PFSK-1 (cell line): ENCODE measurements around the gene ALG9.
A peak's percentile ranks its signal among the peaks of the same experiment; 100 is the strongest.

Experiments
- FOXP2 ChIP-seq: optimal IDR thresholded peaks from 2 replicates; pipeline ENCODE3; 2011; ENCODE audit warnings: borderline replicate concordance, control low read depth, inconsistent platforms; ENCODE audit not compliant: insufficient read depth; ENCODE audit errors: extremely low read length, extremely low read depth
- POLR2AphosphoS5 ChIP-seq: IDR thresholded peaks from 2 replicates; pipeline ENCODE4 v1.6.1; 2012; ENCODE audit warnings: low read depth, mild to moderate bottlenecking, control low read depth, low read length, moderate library complexity
- SIN3A ChIP-seq: IDR thresholded peaks from 2 replicates; pipeline ENCODE4 v1.6.1; 2012; ENCODE audit warnings: mild to moderate bottlenecking, low read length, moderate library complexity, borderline replicate concordance; ENCODE audit not compliant: insufficient read depth
- TAF1 ChIP-seq: IDR thresholded peaks from 2 replicates; pipeline ENCODE4 v1.6.1; 2012; ENCODE audit warnings: low read length, control low read depth, borderline replicate concordance; ENCODE audit not compliant: insufficient read depth
- TF ChIP-seq, protein P1 (sequence below), 2 experiments: IDR thresholded peaks; 2 replicates each; pipeline versions ENCODE4 v1.6.1 to v1.8.0; 2011 to 2012; ENCODE audit warnings: low read depth in 2 of 2, low read length in 2 of 2, control low read depth in 1 of 2, inconsistent platforms in 1 of 2, mild to moderate bottlenecking in 1 of 2, moderate library complexity in 1 of 2; ENCODE audit not compliant: insufficient read depth in 1 of 2

ALG9 gene

DNA sequence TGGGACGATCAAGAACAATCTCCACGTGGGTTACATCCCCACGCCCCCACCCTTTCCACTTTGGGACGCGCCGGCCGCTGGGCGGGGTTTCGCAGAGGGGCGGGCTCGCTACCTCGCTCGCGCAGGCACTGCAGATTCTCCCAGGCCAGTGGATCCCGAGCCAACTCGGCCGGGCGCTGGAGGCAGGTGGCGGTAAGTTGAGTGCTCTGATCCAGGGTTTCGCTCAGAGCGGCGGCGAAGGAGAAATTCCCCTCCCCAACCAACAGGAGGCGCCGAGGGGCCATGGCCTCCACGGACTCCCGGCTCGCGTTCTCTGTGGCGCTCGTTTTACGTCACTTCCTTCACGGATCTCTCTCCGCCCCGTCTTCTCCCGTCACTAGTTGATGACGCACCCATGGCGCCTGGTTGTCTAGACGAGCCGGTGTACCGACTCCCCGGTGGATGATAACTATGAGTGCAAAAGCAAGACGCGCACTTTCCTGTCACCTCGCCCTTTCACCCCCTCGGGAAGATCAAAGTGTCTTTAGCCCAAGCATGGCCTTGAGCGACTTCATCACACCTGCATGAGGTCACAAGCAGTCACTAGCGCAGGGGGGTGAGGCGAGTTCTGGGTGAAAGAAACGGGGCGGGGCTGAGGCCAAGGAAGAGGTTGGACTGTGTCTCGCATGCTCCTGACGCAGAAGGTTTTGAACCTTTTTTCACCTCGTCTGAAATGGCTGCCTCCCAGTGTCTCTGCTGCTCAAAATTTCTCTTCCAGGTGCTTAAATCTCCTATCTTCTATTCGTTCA, 7.7 kb upstream of the ALG9 start, which contains the start of the genes CFAP68 and FDXACB1:
TSS of gene CFAP68 (plus strand) at position 693 of the 788 bp plus-strand sequence. CDS start at position 713, 20 bp downstream.
TSS of gene FDXACB1 (minus strand) at position 317 of the 788 bp plus-strand sequence. CDS start at position 284, 33 bp downstream.
- TF ChIP-seq SIN3A, result no peak
- peak; percentile 89 for TF ChIP-seq FOXP2
- peak; percentile 94 for TF ChIP-seq POLR2AphosphoS5
- TF ChIP-seq, protein P1, sequence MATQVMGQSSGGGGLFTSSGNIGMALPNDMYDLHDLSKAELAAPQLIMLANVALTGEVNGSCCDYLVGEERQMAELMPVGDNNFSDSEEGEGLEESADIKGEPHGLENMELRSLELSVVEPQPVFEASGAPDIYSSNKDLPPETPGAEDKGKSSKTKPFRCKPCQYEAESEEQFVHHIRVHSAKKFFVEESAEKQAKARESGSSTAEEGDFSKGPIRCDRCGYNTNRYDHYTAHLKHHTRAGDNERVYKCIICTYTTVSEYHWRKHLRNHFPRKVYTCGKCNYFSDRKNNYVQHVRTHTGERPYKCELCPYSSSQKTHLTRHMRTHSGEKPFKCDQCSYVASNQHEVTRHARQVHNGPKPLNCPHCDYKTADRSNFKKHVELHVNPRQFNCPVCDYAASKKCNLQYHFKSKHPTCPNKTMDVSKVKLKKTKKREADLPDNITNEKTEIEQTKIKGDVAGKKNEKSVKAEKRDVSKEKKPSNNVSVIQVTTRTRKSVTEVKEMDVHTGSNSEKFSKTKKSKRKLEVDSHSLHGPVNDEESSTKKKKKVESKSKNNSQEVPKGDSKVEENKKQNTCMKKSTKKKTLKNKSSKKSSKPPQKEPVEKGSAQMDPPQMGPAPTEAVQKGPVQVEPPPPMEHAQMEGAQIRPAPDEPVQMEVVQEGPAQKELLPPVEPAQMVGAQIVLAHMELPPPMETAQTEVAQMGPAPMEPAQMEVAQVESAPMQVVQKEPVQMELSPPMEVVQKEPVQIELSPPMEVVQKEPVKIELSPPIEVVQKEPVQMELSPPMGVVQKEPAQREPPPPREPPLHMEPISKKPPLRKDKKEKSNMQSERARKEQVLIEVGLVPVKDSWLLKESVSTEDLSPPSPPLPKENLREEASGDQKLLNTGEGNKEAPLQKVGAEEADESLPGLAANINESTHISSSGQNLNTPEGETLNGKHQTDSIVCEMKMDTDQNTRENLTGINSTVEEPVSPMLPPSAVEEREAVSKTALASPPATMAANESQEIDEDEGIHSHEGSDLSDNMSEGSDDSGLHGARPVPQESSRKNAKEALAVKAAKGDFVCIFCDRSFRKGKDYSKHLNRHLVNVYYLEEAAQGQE (IDR thresholded peaks at IDR 0.05; ENCODE audit: insufficient read depth in 1 of 2, low read depth in 2 of 2, low read length in 2 of 2), result peak in 1 of 2 experiments; percentile 40; a peak in 1 of 4 replicates
- TF ChIP-seq TAF1, result peak; percentile 54; the same call in 1 of the 2 replicates

DNA sequence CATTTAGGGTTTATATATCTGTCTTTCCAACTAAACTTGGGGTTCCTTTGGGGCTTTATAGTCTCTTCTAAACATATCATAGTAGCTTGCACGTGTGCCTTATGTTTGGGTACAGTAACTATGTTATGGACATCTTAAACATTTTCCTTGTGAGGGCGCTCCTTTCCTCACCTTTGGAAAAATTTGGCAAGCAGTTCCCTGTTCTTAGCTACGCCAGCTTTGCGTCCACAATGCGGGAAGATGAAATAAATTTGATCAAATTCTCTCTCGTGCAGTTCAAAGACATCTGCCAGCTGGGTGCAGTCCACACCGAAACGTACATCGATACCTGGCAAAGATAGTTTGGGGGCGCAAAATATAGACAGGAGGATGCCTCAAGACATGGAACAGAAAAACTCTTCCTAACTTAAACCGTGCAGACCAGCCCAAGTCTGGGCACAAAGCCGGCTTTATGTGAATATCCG, 7.0 kb upstream of the ALG9 start:
- TF ChIP-seq POLR2AphosphoS5, result no peak
- TF ChIP-seq SIN3A, result peak; percentile 27; the same call in 1 of the 2 replicates

DNA sequence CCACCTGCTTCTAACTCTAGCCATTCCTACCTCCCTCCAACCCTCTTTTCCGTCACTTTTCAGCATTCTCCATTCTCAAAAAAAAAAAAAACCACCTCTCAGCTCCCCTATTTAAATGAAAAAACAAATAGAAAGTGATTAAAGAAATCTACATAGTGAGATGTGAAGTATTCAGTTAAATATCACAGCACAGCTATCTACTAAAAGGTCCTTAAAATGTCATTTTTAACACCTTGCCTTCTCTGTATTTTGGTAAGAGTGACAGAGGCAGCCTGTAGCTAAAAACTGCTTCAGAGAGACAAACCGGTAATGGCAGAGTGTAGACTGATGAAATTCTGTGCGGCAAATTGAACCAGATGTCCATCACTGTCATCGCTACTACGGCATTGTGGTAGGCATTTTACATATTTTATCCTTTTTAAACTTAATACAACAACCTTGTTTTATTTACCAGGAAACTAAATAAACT, 346 bp upstream of the ALG9 start:
- TF ChIP-seq POLR2AphosphoS5 (peak; percentile 5; the same call in 1 of the 2 replicates), TAF1 (no peak)

DNA sequence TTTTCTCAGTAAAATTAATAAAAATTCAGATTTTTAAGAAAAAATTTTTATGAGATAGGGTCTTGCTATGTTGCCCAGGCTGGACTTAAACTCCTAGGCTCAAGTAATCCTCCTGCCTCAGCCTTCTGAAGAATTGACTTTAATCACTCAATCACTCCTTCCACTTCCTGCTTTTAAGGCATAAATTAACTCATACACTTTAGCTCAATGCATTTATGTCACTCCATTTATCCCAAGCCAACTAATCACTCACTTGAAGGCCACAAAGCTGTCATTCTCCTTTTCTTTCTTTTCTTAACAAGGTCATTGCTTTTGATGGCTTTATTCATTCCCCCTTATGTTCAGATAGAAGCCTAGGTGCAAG, 877 bp downstream of the ALG9 start:
- TF ChIP-seq FOXP2 (no peak), TAF1 (no peak), SIN3A (no peak), POLR2AphosphoS5 (no peak)
- TF ChIP-seq, protein P1 (IDR thresholded peaks at IDR 0.05; ENCODE audit: insufficient read depth in 1 of 2, low read depth in 2 of 2, low read length in 2 of 2), result no peak

DNA sequence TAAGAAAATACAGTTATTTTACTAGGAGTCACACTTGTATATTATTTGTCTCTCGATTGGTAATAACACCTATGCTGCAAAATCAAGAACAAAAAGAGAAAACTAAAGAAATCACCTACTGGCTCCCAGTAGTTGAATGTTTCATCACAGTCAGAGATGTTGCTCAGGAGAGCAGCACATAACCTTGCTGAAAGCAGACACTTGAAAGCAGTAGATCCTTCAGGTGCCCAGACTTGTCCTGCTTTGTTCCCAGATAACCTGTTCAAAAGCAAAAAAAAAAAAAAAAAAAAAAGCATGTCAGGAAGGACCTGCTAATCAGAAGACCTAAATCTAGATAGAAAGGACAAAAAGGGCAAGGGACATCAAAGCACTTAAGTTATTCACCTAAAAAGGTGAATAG, 1.3 kb downstream of the ALG9 start:
- TF ChIP-seq SIN3A (no peak), TAF1 (no peak), FOXP2 (no peak), POLR2AphosphoS5 (no peak)
- TF ChIP-seq, protein P1 (IDR thresholded peaks at IDR 0.05; ENCODE audit: insufficient read depth in 1 of 2, low read depth in 2 of 2, low read length in 2 of 2), result no peak

DNA sequence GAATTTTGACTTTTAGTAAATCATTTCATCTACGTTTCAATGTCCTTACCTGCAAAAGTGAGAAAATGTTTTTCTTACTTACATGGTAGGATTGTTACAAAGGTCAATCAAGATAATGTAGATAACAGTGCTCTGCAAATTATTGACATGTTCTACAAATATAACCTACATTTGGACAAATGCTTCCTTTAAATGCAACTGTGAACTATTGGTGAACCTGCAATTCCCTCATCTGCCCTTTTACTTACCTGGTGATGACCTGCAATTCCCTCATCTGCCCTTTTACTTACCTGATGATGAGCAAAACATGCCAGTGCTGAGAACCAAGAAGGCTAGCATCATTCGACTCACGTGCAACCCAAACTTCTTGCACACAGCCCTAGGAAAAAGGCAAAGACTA, 11.1 kb downstream of the ALG9 start:
- no peak for TF ChIP-seq POLR2AphosphoS5
- TF ChIP-seq, protein P1 (IDR thresholded peaks at IDR 0.05; ENCODE audit: insufficient read depth in 1 of 2, low read depth in 2 of 2, low read length in 2 of 2), result no peak
- TF ChIP-seq SIN3A, result no peak
- no peak for TF ChIP-seq FOXP2
- no peak for TF ChIP-seq TAF1
